PFSK-1 (cell line): Measurements from ENCODE around the gene KCNH8.

Experiments
- POLR2AphosphoS5 ChIP-seq: IDR thresholded peaks from 2 replicates; pipeline ENCODE4 v1.6.1; 2012; ENCODE audit warnings: low read depth, mild to moderate bottlenecking, control low read depth, low read length, moderate library complexity
- TAF1 ChIP-seq: IDR thresholded peaks from 2 replicates; pipeline ENCODE4 v1.6.1; 2012; ENCODE audit warnings: low read length, control low read depth, borderline replicate concordance; ENCODE audit not compliant: insufficient read depth

DNA sequence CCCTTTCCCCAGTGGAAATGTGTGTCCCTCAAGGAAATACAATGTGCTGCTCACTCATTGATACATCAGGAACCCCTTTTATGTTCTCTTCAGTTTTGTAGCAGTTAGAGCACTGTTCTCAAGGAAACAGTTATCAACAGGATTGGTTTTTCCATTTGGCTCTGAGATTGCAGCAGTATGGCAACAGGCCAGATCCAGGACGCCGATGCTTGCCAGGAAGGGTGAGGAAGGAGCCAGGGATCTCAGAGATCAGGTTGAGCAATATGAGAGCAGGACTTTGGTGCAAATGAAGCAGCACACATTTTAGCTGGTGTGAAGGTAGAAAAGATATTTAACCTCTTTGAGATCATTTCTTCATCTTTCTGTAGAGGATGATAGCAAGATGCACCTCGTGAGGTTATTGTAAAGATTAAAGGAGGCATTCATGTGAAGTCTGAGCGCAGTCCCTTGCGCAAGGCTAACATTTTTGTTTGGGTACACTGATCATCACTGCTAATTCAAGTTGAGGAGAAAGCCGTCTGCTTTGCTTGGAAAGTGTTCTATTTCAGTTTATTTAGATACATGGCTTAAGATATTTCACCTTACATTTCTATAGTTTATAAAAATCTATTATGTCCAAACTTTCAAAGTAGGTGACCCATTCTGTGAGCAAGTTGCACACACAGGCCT lies 68.5 kb downstream of the KCNH8 start:
- no peak for TF ChIP-seq POLR2AphosphoS5
- TF ChIP-seq TAF1 = no peak
